GM12872 (cell line): Measurements from ENCODE around the gene CDY2B.
"Not testable (repeated sequence)": the region's sequence is repeated elsewhere in the genome, so short reads cannot be mapped to it uniquely, and the experiment has no call there.

Source experiments
- TF ChIP-seq, protein P1 (sequence below): IDR thresholded peaks from 3 replicates; pipeline ENCODE4 v1.5.1; 2011; ENCODE audit warnings: low read depth, mild to moderate bottlenecking, low read length, moderate library complexity; ENCODE audit not compliant: insufficient read depth

CDY2B gene

DNA sequence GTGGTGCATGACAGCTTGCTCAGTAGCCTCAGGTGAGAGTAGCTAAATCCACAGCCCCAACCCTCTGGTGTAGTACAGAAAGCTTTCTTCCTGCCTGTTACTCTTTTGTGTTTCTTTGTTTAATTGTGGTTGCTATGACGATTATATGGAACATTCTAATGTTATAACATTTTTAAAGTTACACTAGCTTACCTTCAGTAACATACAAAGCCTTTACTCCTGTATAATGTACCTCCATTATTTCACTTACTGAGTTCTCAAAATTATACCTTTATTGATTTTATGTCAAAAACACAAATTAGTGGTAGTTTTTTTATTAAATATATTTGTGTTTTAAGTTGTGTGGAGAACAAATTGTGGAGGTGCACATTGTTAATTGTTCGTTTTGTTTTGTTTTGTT is at the start of gene CDY2B:
TSS of gene CDY2B (minus strand) at position 101 of the 400 bp plus-strand sequence. CDS start 328 bp downstream, outside the sequence.
- TF ChIP-seq, protein P1, sequence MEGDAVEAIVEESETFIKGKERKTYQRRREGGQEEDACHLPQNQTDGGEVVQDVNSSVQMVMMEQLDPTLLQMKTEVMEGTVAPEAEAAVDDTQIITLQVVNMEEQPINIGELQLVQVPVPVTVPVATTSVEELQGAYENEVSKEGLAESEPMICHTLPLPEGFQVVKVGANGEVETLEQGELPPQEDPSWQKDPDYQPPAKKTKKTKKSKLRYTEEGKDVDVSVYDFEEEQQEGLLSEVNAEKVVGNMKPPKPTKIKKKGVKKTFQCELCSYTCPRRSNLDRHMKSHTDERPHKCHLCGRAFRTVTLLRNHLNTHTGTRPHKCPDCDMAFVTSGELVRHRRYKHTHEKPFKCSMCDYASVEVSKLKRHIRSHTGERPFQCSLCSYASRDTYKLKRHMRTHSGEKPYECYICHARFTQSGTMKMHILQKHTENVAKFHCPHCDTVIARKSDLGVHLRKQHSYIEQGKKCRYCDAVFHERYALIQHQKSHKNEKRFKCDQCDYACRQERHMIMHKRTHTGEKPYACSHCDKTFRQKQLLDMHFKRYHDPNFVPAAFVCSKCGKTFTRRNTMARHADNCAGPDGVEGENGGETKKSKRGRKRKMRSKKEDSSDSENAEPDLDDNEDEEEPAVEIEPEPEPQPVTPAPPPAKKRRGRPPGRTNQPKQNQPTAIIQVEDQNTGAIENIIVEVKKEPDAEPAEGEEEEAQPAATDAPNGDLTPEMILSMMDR = not testable (repeated sequence)
